Activated T-cell treated with anti-CD3 and anti-CD28 coated beads for 48 hours (primary cell): ENCODE results near the gene TCP11L1.
A peak's percentile ranks its signal among the peaks of the same experiment; 100 is the strongest.

Experiments
- DNase-seq: peaks from one replicate; pipeline ENCODE4 v3.0.0-alpha.2; 2020; ENCODE audit warnings: low read depth

TCP11L1 gene, protein sequence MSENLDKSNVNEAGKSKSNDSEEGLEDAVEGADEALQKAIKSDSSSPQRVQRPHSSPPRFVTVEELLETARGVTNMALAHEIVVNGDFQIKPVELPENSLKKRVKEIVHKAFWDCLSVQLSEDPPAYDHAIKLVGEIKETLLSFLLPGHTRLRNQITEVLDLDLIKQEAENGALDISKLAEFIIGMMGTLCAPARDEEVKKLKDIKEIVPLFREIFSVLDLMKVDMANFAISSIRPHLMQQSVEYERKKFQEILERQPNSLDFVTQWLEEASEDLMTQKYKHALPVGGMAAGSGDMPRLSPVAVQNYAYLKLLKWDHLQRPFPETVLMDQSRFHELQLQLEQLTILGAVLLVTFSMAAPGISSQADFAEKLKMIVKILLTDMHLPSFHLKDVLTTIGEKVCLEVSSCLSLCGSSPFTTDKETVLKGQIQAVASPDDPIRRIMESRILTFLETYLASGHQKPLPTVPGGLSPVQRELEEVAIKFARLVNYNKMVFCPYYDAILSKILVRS

DNA sequence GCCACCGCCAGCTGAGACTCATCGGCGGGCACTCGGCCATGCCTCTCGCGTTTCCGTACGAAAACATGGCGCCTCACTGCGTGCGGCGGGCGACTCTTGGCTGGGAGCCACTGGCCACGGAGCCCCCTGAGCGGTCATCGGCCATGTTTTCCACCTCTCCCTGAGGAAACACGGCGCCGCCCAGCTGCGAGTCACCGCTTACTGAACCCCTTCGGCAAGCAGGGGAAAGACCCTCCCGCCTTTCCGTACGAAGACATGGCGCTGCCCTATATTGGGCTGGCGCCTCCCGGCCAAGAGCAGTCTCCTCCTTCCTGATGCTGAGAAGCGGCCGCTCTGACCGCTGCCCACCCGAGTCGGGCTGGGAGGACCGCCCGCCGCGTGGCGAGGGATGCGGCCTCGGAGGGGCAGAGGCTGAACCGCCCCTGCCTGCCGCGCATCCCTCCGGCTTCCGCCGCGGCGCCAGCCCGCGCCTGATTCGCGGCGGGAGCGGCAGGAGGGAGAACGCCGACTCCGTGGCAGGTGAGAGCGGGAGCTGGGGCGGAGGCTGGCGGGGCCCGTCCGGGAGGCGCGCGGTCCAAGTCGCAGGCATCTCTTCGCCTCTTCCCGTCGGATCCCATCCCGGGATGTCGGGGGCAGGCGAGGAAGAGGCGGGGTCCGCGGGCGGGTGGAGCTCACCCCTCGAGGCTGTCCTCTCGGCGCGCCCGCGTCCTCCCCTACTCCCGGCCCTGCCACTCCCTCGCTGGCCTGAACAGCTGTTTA, at the start of gene TCP11L1:
Gene TCP11L1, plus strand, starts transcription at position 299 of the 759 bp plus-strand sequence. CDS start 4,202 bp downstream, outside the sequence.
- peak; percentile 77 for DNase-seq

DNA sequence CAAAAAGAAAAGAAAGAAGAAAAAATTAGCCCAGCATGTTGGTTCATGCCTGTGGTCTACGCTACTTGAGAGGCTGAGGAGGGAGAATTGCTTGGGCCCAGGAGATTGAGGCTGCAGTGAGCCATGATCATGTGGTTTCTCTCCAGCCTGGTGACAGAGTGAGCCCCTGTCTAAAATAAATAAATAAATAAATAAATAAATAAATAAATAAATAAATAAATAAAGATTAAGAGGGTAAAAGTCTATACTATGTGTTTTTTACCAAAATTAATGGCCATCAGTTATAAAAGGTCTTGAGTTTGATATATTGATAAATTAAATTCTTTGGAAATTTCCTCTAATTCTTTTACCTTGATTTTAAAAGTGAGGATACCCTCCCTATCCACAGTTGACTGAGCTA, 48.9 kb upstream of the TCP11L1 start:
- DNase-seq, result no peak

DNA sequence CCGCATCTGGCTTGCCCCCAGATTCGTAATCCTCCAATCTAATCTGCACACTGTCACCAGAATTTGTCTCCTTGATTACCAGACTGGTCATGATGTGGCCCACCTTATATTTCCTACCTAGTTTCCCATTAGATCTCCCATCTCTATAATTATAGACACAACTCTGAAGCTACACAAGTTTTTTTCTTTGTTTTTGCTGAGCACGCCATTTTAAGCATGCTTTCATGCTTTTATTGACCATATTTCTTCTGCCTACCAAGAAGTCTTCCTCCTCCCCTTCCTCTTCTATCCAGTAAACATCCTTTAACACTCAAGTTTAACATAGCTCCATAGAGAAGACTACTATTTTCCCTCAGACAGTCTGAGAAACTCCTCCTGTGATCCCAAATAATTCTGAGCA, 47.9 kb upstream of the TCP11L1 start:
- DNase-seq, result no peak

DNA sequence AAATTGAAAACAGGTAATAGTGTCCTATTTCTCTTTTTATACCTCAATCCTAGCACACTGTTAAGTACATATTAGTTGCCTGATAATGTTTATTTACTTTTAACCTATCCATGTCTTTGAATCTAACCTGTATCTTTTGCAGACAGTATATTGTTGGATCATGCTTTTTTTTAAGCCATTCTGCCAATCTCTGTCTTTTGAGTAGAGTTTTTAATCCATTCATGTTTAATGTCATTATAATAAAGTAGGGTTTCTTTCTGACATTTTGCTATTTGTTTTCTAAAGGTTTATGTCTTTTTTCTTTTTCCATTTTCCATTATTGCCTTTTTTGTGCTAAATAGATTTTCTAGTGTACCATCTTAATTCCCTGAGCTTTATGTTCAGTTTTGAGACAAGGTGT, 47.5 kb upstream of the TCP11L1 start:
- DNase-seq, result no peak

DNA sequence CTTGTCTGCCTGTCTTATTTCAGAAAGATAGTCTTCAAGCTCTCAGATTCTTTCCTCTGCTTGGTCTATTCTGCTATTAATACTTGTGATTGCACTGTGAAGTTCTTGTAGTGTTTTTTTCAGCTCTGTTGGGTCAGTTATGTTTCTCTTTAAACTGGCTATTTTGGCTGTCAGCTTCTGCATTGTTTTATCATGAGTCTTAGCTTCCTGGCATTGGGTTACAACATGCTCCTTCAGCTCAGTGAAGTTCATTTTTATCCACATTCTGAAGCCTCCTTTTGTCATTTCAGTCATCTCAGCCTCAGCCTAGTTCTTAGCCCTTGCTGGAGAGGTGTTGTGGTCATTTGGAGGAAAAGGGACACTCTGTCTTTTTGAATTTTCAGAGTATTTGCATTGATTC, 39.2 kb upstream of the TCP11L1 start:
- DNase-seq, result no peak

DNA sequence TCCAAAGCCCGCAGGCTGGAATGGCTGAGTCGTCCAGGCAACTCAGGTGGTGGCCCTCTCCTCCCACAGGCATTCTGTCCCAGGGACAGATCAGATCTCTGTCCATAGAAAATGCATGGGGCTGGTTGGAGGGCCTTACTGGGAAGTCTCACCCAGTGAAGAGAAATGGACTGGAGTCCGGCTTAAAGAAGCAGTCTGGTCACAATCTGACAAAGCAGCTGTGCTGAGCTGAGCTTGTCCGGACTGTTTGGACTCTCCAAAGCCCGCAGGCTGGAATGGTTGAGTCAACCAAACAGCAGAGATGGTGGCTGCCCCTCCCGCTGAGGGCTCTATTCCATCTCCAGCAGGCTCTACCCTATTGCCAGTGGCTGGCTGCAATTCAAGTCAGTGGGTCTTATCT, 38.1 kb upstream of the TCP11L1 start:
- DNase-seq, result no peak

DNA sequence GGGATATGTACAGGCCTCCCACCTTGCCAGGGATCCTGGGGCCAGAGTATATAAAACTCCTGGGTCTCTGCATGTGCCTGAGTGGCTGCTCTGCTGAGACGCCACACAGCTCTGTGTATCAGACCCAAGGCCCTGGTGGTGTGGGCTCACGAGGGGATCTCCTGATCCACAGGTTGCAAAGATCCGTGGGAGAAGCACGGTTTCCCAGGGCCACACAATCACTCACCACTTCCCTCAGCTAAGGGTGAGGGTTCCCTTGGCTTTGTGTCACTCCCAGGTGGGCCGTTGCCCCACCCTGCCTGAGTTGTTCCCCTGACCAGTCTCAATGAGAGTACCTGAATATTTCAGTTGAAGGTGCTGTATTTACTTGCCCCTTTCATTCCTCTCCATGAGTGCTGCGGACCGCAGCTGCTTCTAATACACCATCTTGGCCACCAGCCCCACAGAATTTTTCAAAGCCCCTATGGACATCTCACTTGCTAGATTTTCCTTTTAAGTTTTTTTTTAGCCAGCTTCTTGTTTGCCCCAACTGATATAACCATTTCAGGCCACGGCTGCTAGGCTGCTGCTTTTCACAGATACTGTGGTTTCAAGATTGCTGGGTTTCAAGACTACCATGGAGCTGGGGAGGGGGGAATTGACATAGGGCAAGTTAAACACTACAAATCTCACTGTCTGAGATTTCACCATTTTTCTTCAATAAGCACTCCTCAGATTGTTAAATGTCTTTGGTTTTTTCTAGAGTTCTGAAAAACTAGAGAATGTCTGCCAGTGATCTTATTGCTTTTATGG, 37.4 kb upstream of the TCP11L1 start:
- DNase-seq, result no peak

DNA sequence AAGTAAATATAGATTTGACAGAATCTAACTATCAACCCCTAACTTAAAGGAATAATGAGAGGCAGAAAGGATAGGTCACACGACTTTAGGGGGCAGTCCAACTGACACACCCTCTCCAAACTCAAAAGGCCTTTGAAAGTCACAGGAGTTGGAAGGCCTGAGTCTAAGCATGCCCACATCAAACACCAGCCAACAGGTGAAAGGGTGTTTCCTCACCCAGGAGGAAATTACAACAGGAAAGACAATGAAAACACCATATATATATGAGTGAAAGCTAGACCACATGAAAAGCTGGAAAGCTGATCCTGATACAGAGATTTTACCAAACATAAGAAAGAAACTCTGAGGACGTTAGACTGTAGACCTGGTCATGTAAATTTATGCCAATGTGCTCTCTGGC, 34.2 kb upstream of the TCP11L1 start:
- no peak for DNase-seq

DNA sequence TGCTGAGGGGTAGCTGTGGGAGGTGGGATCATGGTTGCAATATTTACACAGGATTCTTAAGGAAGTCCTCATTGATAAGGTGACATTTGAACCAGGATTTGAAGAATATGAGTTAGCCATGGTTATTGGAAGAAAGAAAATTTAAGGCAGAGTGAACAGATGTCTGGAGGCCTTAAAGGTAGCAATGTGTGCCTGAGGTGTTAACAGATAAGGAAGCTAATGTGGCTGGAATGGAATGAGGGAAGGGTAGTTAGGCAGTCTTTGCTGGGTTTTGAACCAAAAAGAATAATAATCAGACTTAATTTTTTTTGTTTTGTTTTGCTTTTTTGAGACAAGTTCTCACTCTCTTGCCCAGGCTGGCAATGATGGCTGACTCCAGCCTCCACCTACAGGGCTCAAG, 33.4 kb upstream of the TCP11L1 start:
- DNase-seq, result no peak

DNA sequence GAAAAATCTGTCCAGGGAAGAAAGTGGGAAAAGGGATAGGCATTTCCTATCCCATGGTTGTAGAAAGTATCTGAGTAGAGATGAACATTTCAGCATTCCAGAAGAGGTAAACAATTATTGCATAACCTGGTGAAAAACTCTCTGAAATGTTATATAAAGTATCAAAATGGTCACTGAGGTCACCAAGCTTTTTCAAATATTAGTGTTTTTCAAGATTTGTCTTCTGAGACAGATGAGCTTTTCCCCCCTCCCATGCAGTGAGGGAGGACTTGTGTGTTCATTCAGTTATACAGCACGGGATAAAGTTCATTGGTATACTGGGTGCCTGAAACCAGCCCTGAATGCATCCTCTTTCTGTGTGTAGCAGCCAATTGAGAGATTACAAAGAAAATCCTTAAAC, 25.6 kb upstream of the TCP11L1 start:
- DNase-seq, result no peak

DNA sequence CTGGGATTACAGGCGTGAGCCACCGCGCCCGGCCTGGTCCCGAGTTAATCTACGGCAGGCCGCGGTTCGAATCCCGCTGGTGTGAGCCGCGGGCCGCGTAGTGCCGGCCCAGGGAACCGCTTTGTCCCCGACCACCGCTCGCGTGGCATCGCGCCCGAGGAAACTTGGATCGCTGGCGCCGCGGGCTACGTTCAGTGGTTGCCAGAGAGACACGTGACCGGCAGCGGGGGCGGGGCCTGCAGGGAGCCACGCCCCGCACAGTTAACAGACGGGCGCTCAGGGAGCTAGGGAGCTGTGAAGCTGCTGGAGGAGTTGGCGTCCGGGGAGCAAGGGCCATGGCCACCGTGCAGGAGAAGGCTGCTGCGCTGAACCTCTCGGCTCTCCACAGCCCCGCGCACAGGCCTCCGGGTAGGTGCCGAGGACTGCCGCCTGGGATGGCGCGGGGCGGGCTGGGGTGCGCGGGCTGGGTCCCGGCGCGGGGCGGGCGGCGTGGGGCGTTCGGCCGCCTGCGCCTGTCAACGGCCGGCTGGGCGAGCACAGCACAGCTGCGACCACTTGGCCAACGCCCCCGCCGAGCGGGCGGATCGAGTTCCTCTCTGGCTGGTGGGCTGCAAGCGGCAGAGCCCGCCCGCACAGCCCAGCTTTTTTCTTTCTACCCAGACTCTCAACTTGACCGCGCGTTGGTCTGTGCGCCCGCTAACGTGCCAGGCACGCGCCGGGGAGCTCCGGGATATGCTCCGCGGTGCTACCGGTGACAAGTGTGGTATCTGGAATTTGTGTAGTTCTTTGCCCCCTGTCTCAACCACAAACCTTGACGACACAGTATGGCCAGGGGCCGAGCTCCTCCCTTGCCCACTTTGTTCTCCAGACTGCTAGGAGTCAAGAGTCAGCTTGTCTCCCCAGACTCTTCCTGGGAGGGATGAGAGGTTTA, 23.5 kb upstream of the TCP11L1 start, which contains the start of gene DEPDC7:
Gene DEPDC7, plus strand, starts transcription at position 258 of the 931 bp plus-strand sequence. Its CDS starts 78 bp downstream, at position 336.
- DNase-seq, result peak; percentile 80

DNA sequence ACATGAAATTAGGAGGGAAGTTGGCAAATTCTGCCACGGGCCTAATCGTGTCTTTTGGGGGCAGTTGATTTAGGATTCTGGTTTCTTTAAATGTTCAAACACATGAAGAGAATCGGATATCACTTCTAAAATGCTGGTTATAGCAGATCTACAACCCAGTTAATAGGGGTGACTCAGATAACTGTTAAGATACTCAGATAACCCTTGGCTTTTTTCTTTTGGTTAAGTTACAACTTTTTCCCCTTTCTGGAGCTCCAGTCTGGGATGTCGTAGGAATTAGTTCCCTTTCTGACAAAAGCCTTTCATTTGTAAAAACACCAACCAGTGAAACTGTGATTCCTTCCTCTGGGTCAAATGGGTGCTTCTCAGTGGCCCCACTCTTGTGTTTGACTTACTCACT, 22.7 kb upstream of the TCP11L1 start:
- DNase-seq, result no peak

DNA sequence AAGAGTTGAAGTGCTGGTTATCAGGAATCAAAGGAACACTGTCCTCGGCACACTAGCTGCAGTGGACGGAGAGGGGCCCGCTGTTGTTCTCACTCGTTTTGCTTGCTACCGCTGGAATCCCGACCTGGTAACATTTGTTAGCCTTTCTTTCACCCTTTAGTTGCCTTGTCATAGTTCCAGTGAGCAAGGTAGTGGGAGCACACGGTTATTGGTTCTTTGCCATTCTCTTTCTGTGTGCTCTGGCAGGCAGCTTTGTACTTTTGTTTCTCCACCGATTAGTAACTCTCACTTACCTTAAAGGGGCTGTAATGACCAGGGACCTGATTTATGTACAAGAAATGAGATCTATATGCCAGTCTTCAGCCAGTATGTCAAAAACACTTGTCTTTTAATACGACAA, 21.9 kb upstream of the TCP11L1 start:
- no peak for DNase-seq

DNA sequence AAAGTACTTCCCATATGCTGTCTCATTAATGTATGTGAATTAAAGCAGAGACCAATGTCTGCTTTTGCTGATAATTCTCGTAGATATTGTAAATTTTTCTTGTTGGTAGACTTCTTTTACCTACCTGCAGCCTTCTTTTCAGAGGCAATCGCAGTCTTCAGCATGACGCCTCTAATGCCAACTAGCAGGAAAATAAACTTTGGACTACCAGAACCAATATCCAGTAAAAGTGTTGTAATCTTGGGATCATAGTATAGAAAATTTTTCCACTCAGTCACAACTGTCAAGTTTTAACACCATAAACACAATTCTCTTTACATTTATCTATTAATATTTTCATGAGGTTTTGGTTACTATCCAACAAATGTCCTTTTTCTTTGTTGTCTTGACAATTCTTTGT, 21.4 kb upstream of the TCP11L1 start:
- DNase-seq, result no peak

DNA sequence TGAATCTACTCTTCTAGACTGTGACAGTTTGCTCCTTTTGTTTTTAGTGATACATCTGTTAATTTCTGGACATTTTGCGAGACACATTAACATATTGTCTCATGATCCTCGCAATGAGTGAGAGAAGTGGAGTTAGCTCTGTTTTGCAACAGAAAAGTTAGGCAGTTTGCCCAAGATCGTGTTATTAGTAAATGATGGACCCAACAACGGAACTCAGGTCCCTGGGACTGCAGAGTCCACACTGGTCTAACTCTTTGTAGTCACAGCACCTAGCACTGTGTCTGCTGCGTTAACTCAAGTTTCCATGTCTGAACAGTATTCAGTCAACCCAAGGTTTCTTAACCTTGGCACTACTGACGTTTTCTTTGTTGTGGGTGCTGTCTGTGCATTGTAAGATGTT, 20.5 kb upstream of the TCP11L1 start:
- DNase-seq, result no peak

DNA sequence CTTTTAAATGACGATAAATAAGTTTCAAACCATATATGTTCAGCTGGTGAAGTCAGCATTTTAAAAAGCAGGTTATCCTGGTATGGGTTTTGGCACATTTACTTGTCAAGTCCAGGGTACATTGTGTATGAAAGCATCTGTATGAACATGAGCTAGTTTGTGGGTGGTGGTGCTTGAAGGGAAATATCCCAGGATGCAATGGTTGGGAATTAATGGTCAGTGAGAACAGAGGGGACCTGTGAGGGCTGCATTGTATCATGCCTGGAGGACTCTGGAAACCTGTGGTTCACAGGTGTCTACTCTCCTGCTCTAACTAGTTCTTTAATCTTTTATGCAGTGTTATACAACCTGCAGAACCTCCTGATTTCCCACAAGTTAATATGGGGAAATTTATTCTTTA, 17.9 kb upstream of the TCP11L1 start:
- DNase-seq, result no peak

DNA sequence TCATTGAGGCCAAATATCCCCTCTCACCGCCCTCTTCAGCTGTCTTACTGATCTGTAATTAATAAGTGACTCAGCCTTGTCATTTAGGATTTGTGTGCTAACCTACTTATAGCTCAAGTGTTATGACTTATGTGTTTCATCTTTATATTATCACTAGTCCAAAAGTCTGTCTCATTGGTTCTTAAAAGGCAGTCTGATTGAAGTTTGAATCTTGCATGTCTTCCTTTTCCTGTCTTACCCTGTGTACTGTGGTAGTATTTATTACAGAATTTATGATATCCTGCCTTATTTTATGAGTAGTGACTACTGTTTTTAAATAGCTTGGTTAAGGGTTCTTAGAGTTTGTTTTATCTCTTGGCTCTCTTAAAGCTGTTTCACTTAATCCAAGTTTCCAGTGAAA, 17.4 kb upstream of the TCP11L1 start:
- DNase-seq, result no peak

DNA sequence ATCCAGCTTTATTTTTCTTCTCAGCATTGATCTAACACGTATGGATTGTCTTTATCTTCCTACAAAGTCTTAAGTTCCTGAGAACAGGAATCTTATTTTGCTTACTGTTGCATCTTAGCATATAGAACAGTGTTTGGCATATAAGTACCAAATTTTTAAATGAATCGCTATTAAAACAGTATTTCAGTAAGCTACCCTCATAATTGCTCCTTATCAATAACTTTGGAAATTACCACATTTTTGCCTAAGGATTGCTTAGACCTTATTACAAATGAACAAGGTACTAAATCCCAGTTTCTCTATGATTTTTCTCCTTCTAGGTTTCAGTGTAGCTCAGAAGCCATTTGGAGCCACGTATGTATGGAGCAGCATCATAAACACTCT, 14.0 kb upstream of the TCP11L1 start:
- no peak for DNase-seq

DNA sequence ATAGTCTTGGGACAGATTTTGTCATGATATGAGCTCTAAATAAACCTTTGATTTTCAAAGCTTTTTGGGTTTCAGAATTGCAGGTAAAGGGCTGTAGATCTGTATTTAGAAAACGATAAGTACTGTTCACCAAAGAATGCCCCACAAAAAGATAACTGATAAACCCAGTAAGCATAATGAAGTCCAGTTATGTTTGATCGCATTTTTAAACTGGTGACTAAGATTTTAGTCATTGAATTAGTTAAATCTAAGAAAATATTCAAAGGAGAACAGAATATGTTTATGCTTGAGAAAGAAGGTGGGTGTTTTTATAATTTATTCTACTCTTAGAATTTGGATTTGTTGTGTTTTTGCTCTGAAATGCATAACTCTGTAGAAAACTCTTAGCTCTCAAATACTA, 12.1 kb upstream of the TCP11L1 start:
- DNase-seq, result no peak

DNA sequence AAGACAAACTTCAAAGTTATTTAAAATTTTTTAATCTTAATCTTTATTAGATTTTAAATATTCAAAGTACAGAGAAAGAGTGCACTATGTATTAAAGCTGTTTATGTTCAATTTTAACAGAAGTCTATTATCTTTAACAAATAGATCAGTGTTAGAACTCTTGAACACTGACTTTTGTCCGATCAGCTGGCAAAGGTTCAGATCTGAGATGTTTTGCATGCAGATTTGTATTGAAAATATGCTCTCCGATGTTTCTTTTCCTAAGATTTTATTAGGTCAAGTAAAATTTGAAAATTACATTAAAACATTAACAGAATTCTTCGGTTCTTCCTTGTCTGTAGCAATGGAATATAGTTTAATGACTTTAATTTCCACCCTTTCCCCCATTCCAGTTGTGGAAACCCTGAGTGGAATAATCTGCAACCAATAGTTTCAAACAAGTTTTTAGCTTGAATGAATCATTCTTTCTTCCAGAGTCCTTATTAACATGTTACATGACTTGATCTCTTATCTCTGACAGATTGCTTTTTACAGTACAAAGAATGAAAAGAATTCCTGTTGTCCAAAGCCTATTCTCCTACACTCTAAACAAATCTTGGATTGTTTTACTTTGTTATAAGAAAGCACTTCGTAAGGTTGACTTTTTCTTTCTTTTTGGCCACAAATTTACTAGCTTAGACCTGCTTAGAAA, 11.4 kb upstream of the TCP11L1 start:
- DNase-seq, result no peak

DNA sequence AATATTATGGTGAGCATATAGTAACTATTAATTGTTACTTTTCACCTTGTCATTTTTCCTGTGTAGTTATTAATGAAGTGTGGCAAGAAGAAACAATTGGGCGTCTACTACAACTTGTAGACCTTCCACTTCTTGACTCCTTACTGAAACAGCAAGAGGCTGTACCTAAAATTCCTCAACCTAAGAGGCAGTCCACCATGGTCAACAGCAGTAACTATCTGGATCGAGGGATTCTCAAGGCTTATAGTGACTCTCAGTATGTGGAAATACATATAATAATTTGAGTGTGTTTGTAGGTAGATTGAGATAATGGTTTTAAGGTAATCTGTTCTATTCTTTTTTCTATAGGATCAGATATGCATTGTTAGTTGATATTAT, 10.8 kb upstream of the TCP11L1 start:
- no peak for DNase-seq
